Measurements from ENCODE around the gene FRMD1.

DNA sequence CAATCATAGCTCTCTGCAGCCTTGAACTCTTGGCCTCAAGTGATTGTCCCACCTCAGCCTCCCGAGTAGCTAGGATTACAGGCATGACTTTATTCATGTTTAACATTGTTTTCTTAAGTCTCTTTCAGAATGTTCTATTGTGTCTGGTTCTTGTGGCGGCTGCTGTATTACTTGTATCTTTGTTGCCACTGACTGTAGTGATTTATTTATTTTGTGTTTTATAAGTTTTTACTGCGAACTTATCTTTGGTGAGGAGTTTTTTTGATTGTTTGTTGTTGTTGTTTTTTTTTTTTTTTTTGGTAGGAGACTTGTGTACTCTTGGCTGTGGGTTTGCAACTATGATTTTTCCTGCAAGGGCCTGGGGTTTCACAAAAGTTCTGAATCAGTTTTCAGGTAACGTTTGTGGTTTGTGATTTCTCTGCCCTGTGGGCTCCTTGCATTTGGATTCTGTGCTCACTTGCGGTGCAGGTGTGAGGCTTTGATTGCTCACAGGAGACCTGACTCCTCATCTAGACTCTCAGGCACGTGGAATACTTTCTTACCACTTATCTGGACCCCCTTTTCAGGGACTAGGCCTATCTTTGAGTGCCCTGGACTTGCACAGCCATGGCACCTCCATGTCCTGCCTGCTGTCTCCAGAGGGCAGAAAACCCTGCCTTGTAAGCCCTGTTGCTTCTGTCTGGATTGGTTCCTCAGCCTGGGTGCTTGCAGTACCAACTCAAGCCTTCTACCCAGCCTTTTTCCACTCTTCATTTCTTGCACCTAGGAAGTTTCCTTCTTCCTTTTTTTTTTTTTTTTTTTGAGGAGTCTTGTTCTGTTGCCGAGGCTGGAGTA lies 56.3 kb downstream of the FRMD1 start:
- no peak for TF ChIP-seq POLR2AphosphoS5 (IDR thresholded peaks at IDR 0.05; ENCODE audit: low read depth, low read length)
- no peak for TF ChIP-seq SIN3A (IDR thresholded peaks at IDR 0.05; ENCODE audit: borderline replicate concordance, insufficient read depth, low read length)
- TF ChIP-seq TAF1 (IDR thresholded peaks at IDR 0.05; ENCODE audit: borderline replicate concordance, insufficient read depth, low read length): no peak
- TF ChIP-seq, protein P1, sequence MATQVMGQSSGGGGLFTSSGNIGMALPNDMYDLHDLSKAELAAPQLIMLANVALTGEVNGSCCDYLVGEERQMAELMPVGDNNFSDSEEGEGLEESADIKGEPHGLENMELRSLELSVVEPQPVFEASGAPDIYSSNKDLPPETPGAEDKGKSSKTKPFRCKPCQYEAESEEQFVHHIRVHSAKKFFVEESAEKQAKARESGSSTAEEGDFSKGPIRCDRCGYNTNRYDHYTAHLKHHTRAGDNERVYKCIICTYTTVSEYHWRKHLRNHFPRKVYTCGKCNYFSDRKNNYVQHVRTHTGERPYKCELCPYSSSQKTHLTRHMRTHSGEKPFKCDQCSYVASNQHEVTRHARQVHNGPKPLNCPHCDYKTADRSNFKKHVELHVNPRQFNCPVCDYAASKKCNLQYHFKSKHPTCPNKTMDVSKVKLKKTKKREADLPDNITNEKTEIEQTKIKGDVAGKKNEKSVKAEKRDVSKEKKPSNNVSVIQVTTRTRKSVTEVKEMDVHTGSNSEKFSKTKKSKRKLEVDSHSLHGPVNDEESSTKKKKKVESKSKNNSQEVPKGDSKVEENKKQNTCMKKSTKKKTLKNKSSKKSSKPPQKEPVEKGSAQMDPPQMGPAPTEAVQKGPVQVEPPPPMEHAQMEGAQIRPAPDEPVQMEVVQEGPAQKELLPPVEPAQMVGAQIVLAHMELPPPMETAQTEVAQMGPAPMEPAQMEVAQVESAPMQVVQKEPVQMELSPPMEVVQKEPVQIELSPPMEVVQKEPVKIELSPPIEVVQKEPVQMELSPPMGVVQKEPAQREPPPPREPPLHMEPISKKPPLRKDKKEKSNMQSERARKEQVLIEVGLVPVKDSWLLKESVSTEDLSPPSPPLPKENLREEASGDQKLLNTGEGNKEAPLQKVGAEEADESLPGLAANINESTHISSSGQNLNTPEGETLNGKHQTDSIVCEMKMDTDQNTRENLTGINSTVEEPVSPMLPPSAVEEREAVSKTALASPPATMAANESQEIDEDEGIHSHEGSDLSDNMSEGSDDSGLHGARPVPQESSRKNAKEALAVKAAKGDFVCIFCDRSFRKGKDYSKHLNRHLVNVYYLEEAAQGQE (IDR thresholded peaks at IDR 0.05; ENCODE audit: insufficient read depth in 1 of 2, low read depth in 2 of 2, low read length in 2 of 2): no peak

Measured in PFSK-1 (cell line).